GM21825 (cell line): Measurements from ENCODE around the gene HARS1.
"Not testable (repeated sequence)": the region's sequence is repeated elsewhere in the genome, so short reads cannot be mapped to it uniquely, and the experiment has no call there.

Experiments used
- ATAC-seq: cut with Tn5 transposase; IDR thresholded peaks from one replicate; pipeline ENCODE4 v1.9.1; 2021; ENCODE audit warnings: mild to moderate bottlenecking, moderate library complexity; ENCODE audit not compliant: unreplicated experiment

Gene HARS1

GRCh38 chr5:140634103-140634502 lies 57.1 kb downstream of the HARS1 start:
- ATAC-seq: no peak

GRCh38 chr5:140633501-140633900 lies 57.7 kb downstream of the HARS1 start:
- ATAC-seq: no peak

- no peak for ATAC-seq
Measured at GRCh38 chr5:140633021-140633471, 58.1 kb downstream of the HARS1 start, which contains the start of gene CD14. Gene CD14 (minus strand): TSS chr5:140633175. CDS start chr5:140633071, 104 bp downstream.

- peak; percentile 55 for ATAC-seq
Measured at GRCh38 chr5:140632366-140633020, 58.7 kb downstream of the HARS1 start.

- peak; percentile 32 for ATAC-seq
Measured at GRCh38 chr5:140631831-140632365, 59.3 kb downstream of the HARS1 start.

GRCh38 chr5:140631036-140631417 lies 60.1 kb downstream of the HARS1 start:
- no peak for ATAC-seq

GRCh38 chr5:140630292-140631035 lies 60.7 kb downstream of the HARS1 start:
- no peak for ATAC-seq

GRCh38 chr5:140628711-140629110 lies 62.5 kb downstream of the HARS1 start:
- no peak for ATAC-seq

- no peak for ATAC-seq
Measured at GRCh38 chr5:140627972-140628371, 63.2 kb downstream of the HARS1 start.

- ATAC-seq: not testable (repeated sequence)
Measured at GRCh38 chr5:140624886-140625285, 66.3 kb downstream of the HARS1 start.
